A549 (cell line): ENCODE results near the gene SPATA6L. TPM values are rescaled to one million over a fixed set of nuclear protein-coding genes. Genes with fewer than 3 reads are reported as not detected.

Experiments used
- ATAC-seq, 2 experiments: fragments of 200-7000 bp in 1 of 2; fragments of >200 bp in 1 of 2; cut with Nextera tagmentation in 1 of 2; cut with Tn5 transposase in 1 of 2; 3 replicates each; pipeline versions ENCODE4 v1.8.0 to v1.9.1; 2018 to 2020; ENCODE audit warnings: mild to moderate bottlenecking in 1 of 2, moderate library complexity in 1 of 2
- CTCF ChIA-PET: fragments of 300-600 bp; sonication (Branson Sonifier 250); formaldehyde crosslinking; extraction: SDS; loops from one replicate; lab custom pipeline; 2021; ENCODE audit warnings: antibody characterized with exemption, inconsistent platforms; lab: Yijun Ruan, JAX
- POLR2A ChIA-PET: fragments of 350-600 bp; formaldehyde crosslinking; extraction: SDS; loops from one replicate; lab custom pipeline; 2021; ENCODE audit warnings: antibody characterized with exemption, inconsistent platforms; lab: Yijun Ruan, JAX
- DNase-seq, 2 experiments: peaks; one replicate each; pipeline versions ENCODE4 v3.0.0 to v3.0.0-alpha.2; 2011 to 2016; ENCODE audit warnings: low read depth in 1 of 2, low spot score in 1 of 2
- FAIRE-seq: peaks from 2 replicates; lab custom pipeline; 2011; peaks lifted over from hg19 to GRCh38; lab: Jason Lieb, UNC
- H3K27ac ChIP-seq, 2 experiments: fragments of >200 bp; sonication (Bioruptor Twin); formaldehyde crosslinking; 3 replicates each; pipeline ENCODE4 v1.5.1; 2016 to 2017
- H3K4me1 ChIP-seq: fragments of >200 bp; sonication (Bioruptor Twin); formaldehyde crosslinking; 3 replicates; pipeline ENCODE4 v1.6.1; 2016
- H3K4me2 ChIP-seq: fragments of >200 bp; sonication (Bioruptor Twin); formaldehyde crosslinking; 3 replicates; pipeline ENCODE4 v1.6.1; 2016
- H3K4me3 ChIP-seq: fragments of >200 bp; sonication (Bioruptor Twin); formaldehyde crosslinking; 3 replicates; pipeline ENCODE4 v1.5.1; 2016
- H3K9me3 ChIP-seq: fragments of >200 bp; sonication (Bioruptor Twin); formaldehyde crosslinking; 3 replicates; pipeline ENCODE4 v1.6.1; 2016
- CHD4 ChIP-seq: fragments of 200-600 bp; sonication (generic); IDR thresholded peaks from 2 replicates; pipeline ENCODE4 v1.6.1; 2016; ENCODE audit warnings: antibody characterized with exemption, mild to moderate bottlenecking, borderline replicate concordance
- ELK1 ChIP-seq: fragments of 150-350 bp; IDR thresholded peaks from 2 replicates; pipeline ENCODE4 v1.6.1; 2014; ENCODE audit warnings: low read depth, mild to moderate bottlenecking, low read length
- FOSB ChIP-seq: fragments of 250-450 bp; sonication (Bioruptor Pico); IDR thresholded peaks from 2 replicates; pipeline ENCODE4 v1.5.0; 2020; ENCODE audit warnings: mild to moderate bottlenecking, moderate library complexity
- HMGXB4 ChIP-seq: fragments of 250-450 bp; sonication (Bioruptor Pico); IDR thresholded peaks from 2 replicates; pipeline ENCODE4 v1.5.0; 2021; ENCODE audit warnings: mild to moderate bottlenecking, moderate library complexity, borderline replicate concordance
- HOXA7 ChIP-seq: fragments of 250-450 bp; sonication (Bioruptor Pico); IDR thresholded peaks from 2 replicates; pipeline ENCODE4 v1.5.0; 2020; ENCODE audit warnings: mild to moderate bottlenecking, moderate library complexity
- HOXB5 ChIP-seq: fragments of 250-450 bp; sonication (Bioruptor Pico); IDR thresholded peaks from 2 replicates; pipeline ENCODE4 v1.5.0; 2020; ENCODE audit warnings: mild to moderate bottlenecking, moderate library complexity
- JUN ChIP-seq, 2 experiments: fragments of >200 bp; sonication (Bioruptor Twin); formaldehyde crosslinking; IDR thresholded peaks; 2 replicates in 1 of 2; 3 replicates in 1 of 2; pipeline ENCODE4 v1.6.1; 2016 to 2017
- JUNB ChIP-seq: fragments of >200 bp; sonication (Bioruptor Twin); formaldehyde crosslinking; IDR thresholded peaks from 2 replicates; pipeline ENCODE4 v1.6.1; 2016
- MAFK ChIP-seq: fragments of 450-650 bp; IDR thresholded peaks from 2 replicates; pipeline ENCODE4 v1.6.1; 2014; ENCODE audit not compliant: partially characterized antibody
- MAZ ChIP-seq: fragments of 150-350 bp; IDR thresholded peaks from 2 replicates; pipeline ENCODE4 v1.6.1; 2014; ENCODE audit warnings: antibody characterized with exemption, low read depth, low read length, borderline replicate concordance
- NPAS2 ChIP-seq: fragments of 250-450 bp; sonication (Bioruptor Pico); IDR thresholded peaks from 2 replicates; pipeline ENCODE4 v1.8.0; 2022; ENCODE audit warnings: mild to moderate bottlenecking, moderate library complexity, borderline replicate concordance
- POLR2A ChIP-seq: IDR thresholded peaks from 2 replicates; pipeline ENCODE4 v1.6.1; 2012; ENCODE audit warnings: mild to moderate bottlenecking, low read length
- RCOR1 ChIP-seq: fragments of 150-350 bp; IDR thresholded peaks from 2 replicates; pipeline ENCODE4 v1.6.1; 2014; ENCODE audit warnings: antibody characterized with exemption, low read length, low read depth
- REST ChIP-seq: fragments of 200-600 bp; sonication (generic); IDR thresholded peaks from 2 replicates; pipeline ENCODE4 v1.6.1; 2016; ENCODE audit warnings: antibody characterized with exemption, mild to moderate bottlenecking, moderate library complexity
- RNF2 ChIP-seq: fragments of 200-600 bp; sonication (generic); IDR thresholded peaks from 2 replicates; pipeline ENCODE4 v1.6.1; 2016; ENCODE audit warnings: low read depth, mild to moderate bottlenecking, antibody characterized with exemption, moderate library complexity, borderline replicate concordance
- USF2 ChIP-seq: fragments of 450-650 bp; IDR thresholded peaks from 2 replicates; pipeline ENCODE4 v1.6.1; 2014; ENCODE audit warnings: antibody characterized with exemption
- ZFP36 ChIP-seq: fragments of 450-650 bp; IDR thresholded peaks from 2 replicates; pipeline ENCODE4 v1.6.1; 2014; ENCODE audit warnings: borderline replicate concordance; ENCODE audit not compliant: partially characterized antibody
- ZNF302 ChIP-seq: fragments of 250-450 bp; sonication (Bioruptor Pico); IDR thresholded peaks from 2 replicates; pipeline ENCODE4 v1.9.0; 2021; ENCODE audit warnings: inconsistent platforms, mild to moderate bottlenecking, moderate library complexity
- ZSCAN20 ChIP-seq: fragments of 250-450 bp; sonication (Bioruptor Pico); IDR thresholded peaks from 2 replicates; pipeline ENCODE4 v1.8.0; 2022; ENCODE audit warnings: mild to moderate bottlenecking, moderate library complexity
- WGBS: methylation state at CpG from one replicate; pipeline ENCODE4 v1.1.6; 2017; ENCODE audit errors: missing lambda C conversion rate; 5-methylcytosine and 5-hydroxymethylcytosine counted together
- polyA plus RNA-seq, 4 experiments: library from polyadenylated mRNA; depleted of rRNA in 3 of 4; stranded (reverse); fragments of >200 nt; fragmentation: RNase III in 1 of 4; extraction: RNeasy Plus Mini Kit Qiagen cat#74134 plus additional on column Dnase treatment in 1 of 4; gene quantifications; 2 replicates in 3 of 4; 3 replicates in 1 of 4; pipeline ENCODE4 v1.2.3, GENCODE V29; 2011 to 2017
- TF ChIP-seq, protein P1 (sequence below): IDR thresholded peaks from 2 replicates; pipeline ENCODE4 v1.6.1; 2012; ENCODE audit warnings: low read depth, borderline replicate concordance
- TF ChIP-seq, protein P2 (sequence below): IDR thresholded peaks from 2 replicates; pipeline ENCODE4 v1.6.1; 2012

Gene SPATA6L
- polyA plus RNA-seq, 2 of the 4 experiments (the other 2 are of a cell fraction) = 0.99 to 6.6 TPM

GRCh38 chr9:4615778-4616177 lies 50.5 kb downstream of the SPATA6L start:
- Histone ChIP-seq H3K4me2 (no peak overlapping the region), H3K4me3 (no peak overlapping the region), H3K4me1 (no peaks in the 10 kb centered on the region), H3K27ac (no peak overlapping the region), H3K9me3 (no peaks in the 10 kb centered on the region)
- 71% methylated on average over 5 of the region's 5 CpGs for WGBS
- no peak for DNase-seq
- ATAC-seq = no peak
- FAIRE-seq = no peak
- ChIA-PET CTCF (interaction anchor here (1.1 to 2.0 kb wide), 2 partner anchors 11 kb away, joined by 3 to 6 read pairs; no protein-coding TSS in a partner anchor), POLR2A (no interaction called here)
- TF ChIP-seq POLR2A (no peak), JUNB (no peak), ZSCAN20 (CRISPR knock-in tag) (no peak), MAFK (no peak), REST (no peak), ZNF302 (no peak), MAZ (no peak), FOSB (no peak), ELK1 (no peak), CHD4 (no peak), ZFP36 (no peak), NPAS2 (CRISPR knock-in tag) (no peak), HOXA7 (CRISPR knock-in tag) (no peak), RNF2 (no peak), HMGXB4 (CRISPR knock-in tag) (no peak)
- TF ChIP-seq, protein P1, sequence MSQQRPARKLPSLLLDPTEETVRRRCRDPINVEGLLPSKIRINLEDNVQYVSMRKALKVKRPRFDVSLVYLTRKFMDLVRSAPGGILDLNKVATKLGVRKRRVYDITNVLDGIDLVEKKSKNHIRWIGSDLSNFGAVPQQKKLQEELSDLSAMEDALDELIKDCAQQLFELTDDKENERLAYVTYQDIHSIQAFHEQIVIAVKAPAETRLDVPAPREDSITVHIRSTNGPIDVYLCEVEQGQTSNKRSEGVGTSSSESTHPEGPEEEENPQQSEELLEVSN = no peak
- TF ChIP-seq, protein P2, sequence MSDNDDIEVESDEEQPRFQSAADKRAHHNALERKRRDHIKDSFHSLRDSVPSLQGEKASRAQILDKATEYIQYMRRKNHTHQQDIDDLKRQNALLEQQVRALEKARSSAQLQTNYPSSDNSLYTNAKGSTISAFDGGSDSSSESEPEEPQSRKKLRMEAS = no peak

GRCh38 chr9:4615251-4615650 lies 51.0 kb downstream of the SPATA6L start:
- Histone ChIP-seq H3K27ac (no peak overlapping the region), H3K9me3 (no peaks in the 10 kb centered on the region), H3K4me3 (no peak overlapping the region), H3K4me1 (no peaks in the 10 kb centered on the region), H3K4me2 (no peak overlapping the region)
- no peak for ATAC-seq
- WGBS = 69% methylated on average over 4 of the region's 4 CpGs
- FAIRE-seq = no peak
- ChIA-PET CTCF (interaction anchor here (0.6 to 2.0 kb wide), 3 partner anchors 10 to 54 kb away, joined by 3 to 6 read pairs (median 5); no protein-coding TSS in a partner anchor), POLR2A (no interaction called here)
- TF ChIP-seq HOXB5 (no peak), USF2 (no peak), JUN (IDR thresholded peaks at IDR 0.05) (no peak), RCOR1 (no peak)
- no peak for DNase-seq
